Activated T-helper 2 cell treated with anti-CD3 and anti-CD28 coated beads, Interferon-gamma antibody, Interleukin-2, Interleukin-4, amounts not matched to agents 10 μg/mL and 5 μg/mL and 100 μg/mL, durations not matched to agents 14 hours and 24 hours and 36 hours (primary cell): ENCODE results near the gene EVPLL. TPM values are rescaled to one million over a fixed set of nuclear protein-coding genes. Genes with fewer than 3 reads are reported as not detected.
"Not testable (repeated sequence)": the region's sequence is repeated elsewhere in the genome, so short reads cannot be mapped to it uniquely, and the experiment has no call there.

ENCODE experiments used
- DNase-seq: peaks from one replicate; pipeline ENCODE4 v3.0.0; 2021; ENCODE audit warnings: low spot score
- H3K27ac Mint-ChIP-seq: one replicate; pipeline ENCODE4 v1.8.0; 2021; ENCODE audit warnings: mixed read lengths
- H3K27me3 Mint-ChIP-seq: one replicate; pipeline ENCODE4 v1.8.0; 2021; ENCODE audit warnings: low read depth, mixed read lengths
- H3K36me3 Mint-ChIP-seq: one replicate; pipeline ENCODE4 v1.8.0; 2021; ENCODE audit warnings: low read depth, mixed read lengths
- H3K4me1 Mint-ChIP-seq: one replicate; pipeline ENCODE4 v1.8.0; 2021; ENCODE audit warnings: low read depth, mixed read lengths
- H3K4me3 Mint-ChIP-seq: one replicate; pipeline ENCODE4 v1.8.0; 2021; ENCODE audit warnings: low read depth, mild to moderate bottlenecking, moderate library complexity, mixed read lengths
- H3K9me3 Mint-ChIP-seq: one replicate; pipeline ENCODE4 v1.8.0; 2021; ENCODE audit warnings: mixed read lengths
- intact Hi-C: fragments of 100-400 bp; cut with micrococcal nuclease; formaldehyde crosslinking; loops from one replicate; pipeline ENCODE4 v1.15.1; 2023
- total RNA-seq: library from RNA; stranded (reverse); gene quantifications from 2 replicates; pipeline ENCODE4 v1.2.3, GENCODE V29; 2022

EVPLL gene
- total RNA-seq, 1 donor from 2014 or later, result not detected

- intact Hi-C loops, result no loop called here
- Mint-ChIP-seq H3K27ac (no peak overlapping the region), H3K9me3 (no peaks in the 10 kb centered on the region), H3K4me3 (no peak overlapping the region), H3K27me3 (peaks cover 21% of the 10 kb centered on the region), H3K36me3 (no peaks in the 10 kb centered on the region), H3K4me1 (no peaks in the 10 kb centered on the region)
- DNase-seq, result no peak
These were observed 4.3 kb downstream of the EVPLL start for GRCh38 chr17:18381953-18382245.

- H3K4me3 Mint-ChIP-seq, result no peak overlapping the region
- no peaks in the 10 kb centered on the region for H3K9me3 Mint-ChIP-seq
- no peak for DNase-seq
These were observed 5.0 kb downstream of the EVPLL start for GRCh38 chr17:18382441-18383078.

GRCh38 chr17:18383079-18383481 is 5.5 kb downstream of the EVPLL start:
- H3K36me3 Mint-ChIP-seq, intact Hi-C loops, DNase-seq: not testable (repeated sequence)

More at GRCh38 chr17:18382441-18383078, 5.0 kb downstream of the EVPLL start:
- no peaks in the 10 kb centered on the region for H3K36me3 Mint-ChIP-seq
- H3K27me3 Mint-ChIP-seq, result peaks cover 21% of the 10 kb centered on the region
- H3K27ac Mint-ChIP-seq, result no peak overlapping the region
- no peaks in the 10 kb centered on the region for H3K4me1 Mint-ChIP-seq
- intact Hi-C loops, result no loop called here

GRCh38 chr17:18384271-18384670 is 6.7 kb downstream of the EVPLL start:
- intact Hi-C loops, H3K4me3 Mint-ChIP-seq, H3K9me3 Mint-ChIP-seq, H3K4me1 Mint-ChIP-seq, H3K36me3 Mint-ChIP-seq, DNase-seq, H3K27ac Mint-ChIP-seq: not testable (repeated sequence)
- peaks cover 21% of the 10 kb centered on the region for H3K27me3 Mint-ChIP-seq

More at GRCh38 chr17:18383079-18383481, 5.5 kb downstream of the EVPLL start:
- peaks cover 21% of the 10 kb centered on the region for H3K27me3 Mint-ChIP-seq
- H3K9me3 Mint-ChIP-seq, H3K4me3 Mint-ChIP-seq, H3K27ac Mint-ChIP-seq, H3K4me1 Mint-ChIP-seq: not testable (repeated sequence)

GRCh38 chr17:18387583-18387982 is 10.0 kb downstream of the EVPLL start:
- H3K27ac Mint-ChIP-seq, intact Hi-C loops, H3K4me3 Mint-ChIP-seq, H3K9me3 Mint-ChIP-seq, H3K36me3 Mint-ChIP-seq, H3K4me1 Mint-ChIP-seq, DNase-seq: not testable (repeated sequence)
- H3K27me3 Mint-ChIP-seq, result peaks cover 11% of the 10 kb centered on the region

GRCh38 chr17:18388266-18388665 is 10.7 kb downstream of the EVPLL start:
- H3K36me3 Mint-ChIP-seq, H3K27ac Mint-ChIP-seq, H3K4me3 Mint-ChIP-seq, DNase-seq, H3K4me1 Mint-ChIP-seq, intact Hi-C loops, H3K9me3 Mint-ChIP-seq: not testable (repeated sequence)
- peaks cover 11% of the 10 kb centered on the region for H3K27me3 Mint-ChIP-seq

GRCh38 chr17:18388728-18389127 is 11.2 kb downstream of the EVPLL start:
- H3K27ac Mint-ChIP-seq, H3K27me3 Mint-ChIP-seq, H3K4me3 Mint-ChIP-seq, DNase-seq, intact Hi-C loops, H3K9me3 Mint-ChIP-seq, H3K4me1 Mint-ChIP-seq, H3K36me3 Mint-ChIP-seq: not testable (repeated sequence)

- H3K27ac Mint-ChIP-seq, H3K4me1 Mint-ChIP-seq, H3K9me3 Mint-ChIP-seq, H3K36me3 Mint-ChIP-seq, intact Hi-C loops, DNase-seq, H3K27me3 Mint-ChIP-seq, H3K4me3 Mint-ChIP-seq: not testable (repeated sequence)
These were observed 24.5 kb downstream of the EVPLL start for GRCh38 chr17:18401872-18402590.

GRCh38 chr17:18403166-18403565 is 25.6 kb downstream of the EVPLL start:
- H3K27me3 Mint-ChIP-seq, H3K36me3 Mint-ChIP-seq, H3K4me3 Mint-ChIP-seq, H3K27ac Mint-ChIP-seq, H3K9me3 Mint-ChIP-seq, intact Hi-C loops, DNase-seq, H3K4me1 Mint-ChIP-seq: not testable (repeated sequence)

GRCh38 chr17:18403604-18404003 is 26.0 kb downstream of the EVPLL start:
- H3K36me3 Mint-ChIP-seq, H3K27ac Mint-ChIP-seq, intact Hi-C loops, H3K4me1 Mint-ChIP-seq, DNase-seq, H3K27me3 Mint-ChIP-seq, H3K9me3 Mint-ChIP-seq, H3K4me3 Mint-ChIP-seq: not testable (repeated sequence)

- H3K9me3 Mint-ChIP-seq, H3K27me3 Mint-ChIP-seq, DNase-seq, H3K36me3 Mint-ChIP-seq, intact Hi-C loops: not testable (repeated sequence)
- peaks cover 18% of the 10 kb centered on the region for H3K4me1 Mint-ChIP-seq
- H3K4me3 Mint-ChIP-seq, result peak overlapping the region; percentile 34
- H3K27ac Mint-ChIP-seq, result peak overlapping the region; percentile 3
These were observed 31.3 kb downstream of the EVPLL start for GRCh38 chr17:18408906-18409305.

- DNase-seq, H3K9me3 Mint-ChIP-seq, H3K36me3 Mint-ChIP-seq, intact Hi-C loops, H3K27me3 Mint-ChIP-seq: not testable (repeated sequence)
- peak overlapping the region; percentile 34 for H3K4me3 Mint-ChIP-seq
- peak overlapping the region; percentile 3 for H3K27ac Mint-ChIP-seq
- peaks cover 18% of the 10 kb centered on the region for H3K4me1 Mint-ChIP-seq
These were observed 31.7 kb downstream of the EVPLL start for GRCh38 chr17:18409321-18409720.

- intact Hi-C loops, H3K36me3 Mint-ChIP-seq, H3K27me3 Mint-ChIP-seq, DNase-seq, H3K9me3 Mint-ChIP-seq: not testable (repeated sequence)
- H3K27ac Mint-ChIP-seq, result peak overlapping the region; percentile 50
- H3K4me1 Mint-ChIP-seq, result peaks cover 18% of the 10 kb centered on the region
- peak overlapping the region; percentile 98 for H3K4me3 Mint-ChIP-seq
These were observed 33.2 kb downstream of the EVPLL start for GRCh38 chr17:18410736-18411135.
